ENCODE measurements around the gene COX4I1.

DNA sequence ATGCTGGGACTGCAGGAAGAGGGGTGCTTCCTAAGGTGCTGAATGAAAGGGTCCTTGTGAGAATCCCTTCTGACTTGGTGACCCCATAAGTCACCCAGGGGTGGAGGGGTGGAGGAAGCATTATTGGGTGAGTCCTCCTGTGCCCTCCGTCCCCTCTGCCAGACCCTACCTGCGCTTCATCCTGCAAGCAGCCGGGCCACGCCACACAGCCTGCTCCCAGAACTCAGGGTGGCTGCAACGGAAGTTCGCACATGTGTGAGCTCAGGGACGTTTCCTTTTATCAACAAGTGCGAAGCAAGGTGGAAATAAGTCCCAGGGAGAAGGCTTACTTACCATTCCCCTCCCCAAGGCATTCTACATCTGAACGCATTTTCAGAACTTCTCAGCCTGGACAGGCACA, 40.9 kb downstream of the COX4I1 start:
- TF ChIP-seq CTCF (IDR thresholded peaks at IDR 0.05; ENCODE audit: borderline replicate concordance, extremely low read depth, low read length, poor library complexity, severe bottlenecking) (no peak), EZH2 (IDR thresholded peaks at IDR 0.05; ENCODE audit: borderline replicate concordance, low read depth, low read length, severe bottlenecking) (no peak)

Measured in DND-41 (cell line).